Fibroblast of lung (primary cell): ENCODE measurements around the gene KCNC2. TPM values are rescaled to one million over a fixed set of nuclear protein-coding genes. Genes with fewer than 3 reads are reported as not detected.
"Not testable (repeated sequence)": the region's sequence is repeated elsewhere in the genome, so short reads cannot be mapped to it uniquely, and the experiment has no call there.

Experiments used
- DNase-seq, 2 donors: peaks; one replicate each; pipeline versions ENCODE4 v3.0.0 to v3.0.0-alpha.2; 2010; ENCODE audit warnings: low read depth in 2 of 2
- H2AFZ ChIP-seq: 2 replicates; pipeline ENCODE4 v1.5.1; 2012; ENCODE audit warnings: low read length, control low read depth, inconsistent platforms
- H3K27ac ChIP-seq: 2 replicates; pipeline ENCODE4 v1.5.1; 2011; ENCODE audit warnings: low read length, control low read depth; ENCODE audit not compliant: insufficient read depth
- H3K27me3 ChIP-seq: 2 replicates; pipeline ENCODE4 v1.5.1; 2011; ENCODE audit warnings: mild to moderate bottlenecking, low read length; ENCODE audit not compliant: control insufficient read depth, insufficient read depth
- H3K36me3 ChIP-seq: 2 replicates; pipeline ENCODE4 v1.5.1; 2011; ENCODE audit warnings: low read length; ENCODE audit not compliant: control insufficient read depth, insufficient read depth
- H3K4me1 ChIP-seq: 2 replicates; pipeline ENCODE4 v1.5.1; 2011; ENCODE audit warnings: low read length; ENCODE audit not compliant: control insufficient read depth, insufficient read depth; ENCODE audit errors: extremely low read depth
- H3K4me2 ChIP-seq: 2 replicates; pipeline ENCODE4 v1.5.1; 2011; ENCODE audit warnings: low read length, control low read depth; ENCODE audit not compliant: insufficient read depth; ENCODE audit errors: extremely low read depth
- H3K4me3 ChIP-seq, 4 experiments: fragments of 200-600 bp in 1 of 4; sonication (generic) in 1 of 4; replicated peaks in 1 of 4; 2 replicates each; pipeline ENCODE4 v1.5.1; 2011 to 2016; ENCODE audit warnings: low read length in 4 of 4, low read depth in 3 of 4, mild to moderate bottlenecking in 3 of 4, control low read depth in 2 of 4, inconsistent platforms in 1 of 4, mixed read lengths in 1 of 4; ENCODE audit not compliant: insufficient read depth in 1 of 4; ENCODE audit errors: control extremely low read depth in 1 of 4
- H3K79me2 ChIP-seq: 2 replicates; pipeline ENCODE4 v1.5.1; 2012; ENCODE audit warnings: mild to moderate bottlenecking, low read length, inconsistent platforms; ENCODE audit not compliant: control insufficient read depth, insufficient read depth
- H3K9ac ChIP-seq: 2 replicates; pipeline ENCODE4 v1.5.1; 2011; ENCODE audit warnings: mild to moderate bottlenecking, low read length, control low read depth; ENCODE audit not compliant: insufficient read depth
- H3K9me3 ChIP-seq: 2 replicates; pipeline ENCODE4 v1.5.1; 2012; ENCODE audit warnings: low read depth, low read length; ENCODE audit not compliant: control insufficient read depth, insufficient read depth
- H4K20me1 ChIP-seq: 2 replicates; pipeline ENCODE4 v1.5.1; 2011; ENCODE audit warnings: low read length; ENCODE audit not compliant: control insufficient read depth, insufficient read depth; ENCODE audit errors: extremely low read depth
- CTCF ChIP-seq, 2 donors: IDR thresholded peaks in 1 of 2; conservative IDR thresholded peaks in 1 of 2; 1 replicate in 1 of 2; 2 replicates in 1 of 2; pipeline ENCODE4 v1.5.1; 2011 to 2012; ENCODE audit warnings: low read length in 2 of 2, control low read depth in 1 of 2, inconsistent platforms in 1 of 2, low read depth in 1 of 2, mild to moderate bottlenecking in 1 of 2
- EZH2 ChIP-seq: IDR thresholded peaks from 2 replicates; pipeline ENCODE4 v1.5.1; 2012; ENCODE audit warnings: low read length, control low read depth, mild to moderate bottlenecking; ENCODE audit errors: missing control alignments
- polyA plus RNA-seq, 2 donors: library from polyadenylated mRNA; depleted of rRNA in 1 of 2; stranded (reverse) in 1 of 2; unstranded in 1 of 2; fragments of >200 nt; gene quantifications; 2 replicates each; pipeline ENCODE4 v1.2.1, GENCODE V29; 2011 to 2012; ENCODE audit warnings: missing spikeins in 1 of 2
- total RNA-seq: library from RNA; depleted of rRNA; stranded (reverse); fragments of >200 nt; gene quantifications from 2 replicates; pipeline ENCODE4 v1.2.1, GENCODE V29; 2014

KCNC2 gene
- total and polyA plus RNA-seq, 2 donors (not counting 1 experiment from before 2014, with no cell fraction given) = not detected

GRCh38 chr12:75190846-75191245, 18.8 kb downstream of the KCNC2 start:
- Histone ChIP-seq H3K9me3 (no peaks in the 10 kb centered on the region), H3K27me3 (no peaks in the 10 kb centered on the region), H4K20me1 (no peaks in the 10 kb centered on the region), H3K4me2 (no peak overlapping the region), H3K4me3 (no peak overlapping the region), H3K9ac (no peak overlapping the region), H3K27ac (no peak overlapping the region), H3K36me3 (no peaks in the 10 kb centered on the region), H3K4me1 (no peaks in the 10 kb centered on the region), H2AFZ (no peak overlapping the region), H3K79me2 (no peaks in the 10 kb centered on the region)
- no peak for DNase-seq
- no peak for TF ChIP-seq CTCF (conservative IDR thresholded peaks at IDR 0.05 in 1 of 2, IDR thresholded peaks at IDR 0.05 in 1 of 2; ENCODE audit: low read depth in 1 of 2, low read length in 2 of 2)

GRCh38 chr12:75185881-75186280, 23.8 kb downstream of the KCNC2 start:
- not testable (repeated sequence) for H3K27me3 ChIP-seq, H3K79me2 ChIP-seq, H3K4me2 ChIP-seq, H3K4me1 ChIP-seq, H3K36me3 ChIP-seq, H3K9ac ChIP-seq, DNase-seq, H3K27ac ChIP-seq, H4K20me1 ChIP-seq, H2AFZ ChIP-seq, H3K9me3 ChIP-seq, H3K4me3 ChIP-seq

GRCh38 chr12:75184516-75184915, 25.1 kb downstream of the KCNC2 start:
- Histone ChIP-seq H3K27ac (no peak overlapping the region), H3K79me2 (no peaks in the 10 kb centered on the region), H3K4me3 (no peak overlapping the region), H2AFZ (no peak overlapping the region), H3K4me1 (no peaks in the 10 kb centered on the region), H3K9me3 (no peaks in the 10 kb centered on the region), H3K27me3 (no peaks in the 10 kb centered on the region), H4K20me1 (no peaks in the 10 kb centered on the region), H3K9ac (no peak overlapping the region), H3K4me2 (no peak overlapping the region), H3K36me3 (no peaks in the 10 kb centered on the region)
- TF ChIP-seq CTCF (conservative IDR thresholded peaks at IDR 0.05 in 1 of 2, IDR thresholded peaks at IDR 0.05 in 1 of 2; ENCODE audit: low read depth in 1 of 2, low read length in 2 of 2) (no peak), EZH2 (no peak)
- DNase-seq = no peak

GRCh38 chr12:75183967-75184366, 25.7 kb downstream of the KCNC2 start:
- no peaks in the 10 kb centered on the region for H4K20me1 ChIP-seq
- H3K27me3 ChIP-seq = no peaks in the 10 kb centered on the region
- no peaks in the 10 kb centered on the region for H3K36me3 ChIP-seq
- no peak overlapping the region for H3K27ac ChIP-seq
- H2AFZ ChIP-seq = no peak overlapping the region
- no peak for DNase-seq
- H3K9ac ChIP-seq = no peak overlapping the region
- no peaks in the 10 kb centered on the region for H3K9me3 ChIP-seq
- no peaks in the 10 kb centered on the region for H3K79me2 ChIP-seq
- H3K4me2 ChIP-seq = no peak overlapping the region
- TF ChIP-seq EZH2 (no peak), CTCF (conservative IDR thresholded peaks at IDR 0.05 in 1 of 2, IDR thresholded peaks at IDR 0.05 in 1 of 2; ENCODE audit: low read depth in 1 of 2, low read length in 2 of 2) (no peak)
- no peak overlapping the region for H3K4me3 ChIP-seq
- H3K4me1 ChIP-seq = no peaks in the 10 kb centered on the region
